BJ (cell line): ENCODE results near the gene TRMT11. TPM values are rescaled to one million over a fixed set of nuclear protein-coding genes. Genes with fewer than 3 reads are reported as not detected.
"Not testable (repeated sequence)": the region's sequence is repeated elsewhere in the genome, so short reads cannot be mapped to it uniquely, and the experiment has no call there.

Experiments used
- CTCF ChIA-PET: fragments of 350-600 bp; formaldehyde crosslinking; extraction: SDS; loops from one replicate; lab custom pipeline; 2021; ENCODE audit warnings: antibody characterized with exemption, inconsistent platforms; lab: Yijun Ruan, JAX
- POLR2A ChIA-PET: fragments of 300-600 bp; sonication (Branson Sonifier 250); formaldehyde crosslinking; extraction: SDS; loops from one replicate; lab custom pipeline; 2021; ENCODE audit warnings: antibody characterized with exemption; lab: Charles Lee
- DNase-seq: peaks from one replicate; pipeline ENCODE4 v3.0.0-alpha.2; 2011; ENCODE audit warnings: low read depth
- H3K27me3 ChIP-seq: 2 replicates; pipeline ENCODE4 v1.6.0; 2011; ENCODE audit warnings: low read length; ENCODE audit not compliant: control insufficient read depth, insufficient read depth
- H3K36me3 ChIP-seq: 2 replicates; pipeline ENCODE4 v1.5.1; 2011; ENCODE audit warnings: low read length; ENCODE audit not compliant: control insufficient read depth, insufficient read depth
- H3K4me3 ChIP-seq: 2 replicates; pipeline ENCODE4 v1.5.1; 2011; ENCODE audit warnings: low read depth, mild to moderate bottlenecking, control low read depth, low read length
- CTCF ChIP-seq: IDR thresholded peaks from 2 replicates; pipeline ENCODE4 v1.5.1; 2011; ENCODE audit warnings: low read depth, mild to moderate bottlenecking, control low read depth, inconsistent platforms, low read length, moderate library complexity; ENCODE audit not compliant: insufficient read depth
- polyA plus RNA-seq: library from polyadenylated mRNA; depleted of rRNA; stranded (reverse); fragments of >200 nt; gene quantifications from 2 replicates; pipeline ENCODE4 v1.2.3, GENCODE V29; 2011

The TRMT11 gene
- polyA plus RNA-seq, 1 experiment: 10.1 TPM

GRCh38 chr6:126054802-126055201 lies 68.5 kb downstream of the TRMT11 start:
- POLR2A ChIA-PET: no interaction called here
- no peak for TF ChIP-seq CTCF
- no peak for DNase-seq
- H3K4me3 ChIP-seq: no peak overlapping the region
- CTCF ChIA-PET: interaction anchor here (1.1 kb wide), 1 partner anchor 14 kb away, joined by 3 read pairs; no protein-coding TSS in a partner anchor
- no peaks in the 10 kb centered on the region for H3K27me3 ChIP-seq
- H3K36me3 ChIP-seq: no peaks in the 10 kb centered on the region

GRCh38 chr6:126055449-126055848 lies 69.1 kb downstream of the TRMT11 start:
- no peak overlapping the region for H3K4me3 ChIP-seq
- no peak for TF ChIP-seq CTCF
- H3K27me3 ChIP-seq: no peaks in the 10 kb centered on the region
- H3K36me3 ChIP-seq: no peaks in the 10 kb centered on the region
- ChIA-PET POLR2A (no interaction called here), CTCF (no interaction called here)
- DNase-seq: no peak

GRCh38 chr6:126056355-126057004 lies 70.1 kb downstream of the TRMT11 start:
- no peak for DNase-seq
- ChIA-PET CTCF (no interaction called here), POLR2A (no interaction called here)
- TF ChIP-seq CTCF: no peak
- H3K27me3 ChIP-seq: no peaks in the 10 kb centered on the region
- no peaks in the 10 kb centered on the region for H3K36me3 ChIP-seq
- H3K4me3 ChIP-seq: no peak overlapping the region

- H3K4me3 ChIP-seq, CTCF ChIA-PET: not testable (repeated sequence)
Observed at GRCh38 chr6:126058085-126058484, 71.7 kb downstream of the TRMT11 start.

GRCh38 chr6:126060400-126060799 lies 74.1 kb downstream of the TRMT11 start:
- no peak for TF ChIP-seq CTCF
- no peaks in the 10 kb centered on the region for H3K27me3 ChIP-seq
- POLR2A ChIA-PET: no interaction called here
- CTCF ChIA-PET: interaction anchor here (1.3 kb wide), 1 partner anchor 12 kb away, joined by 3 read pairs; no protein-coding TSS in a partner anchor
- H3K36me3 ChIP-seq: no peaks in the 10 kb centered on the region
- H3K4me3 ChIP-seq: no peak overlapping the region
- no peak for DNase-seq

More at GRCh38 chr6:126058085-126058484, 71.7 kb downstream of the TRMT11 start:
- H3K36me3 ChIP-seq, POLR2A ChIA-PET, H3K27me3 ChIP-seq, DNase-seq: not testable (repeated sequence)
